Neural progenitor cell (in vitro differentiated cells): ENCODE measurements around the gene MOK. TPM values are rescaled to one million over a fixed set of nuclear protein-coding genes. Genes with fewer than 3 reads are reported as not detected.

Source experiments
- DNase-seq: peaks from one replicate; pipeline ENCODE4 v3.0.0-alpha.2; 2016; ENCODE audit warnings: low spot score
- H2AFZ ChIP-seq: fragments of 200-600 bp; sonication (generic); replicated peaks from 2 replicates; pipeline ENCODE4 v1.6.1; 2016; ENCODE audit warnings: antibody characterized with exemption
- H3F3A ChIP-seq: fragments of 200-600 bp; sonication (generic); 2 replicates; pipeline ENCODE4 v1.6.1; 2016; ENCODE audit warnings: antibody characterized with exemption, low read depth
- H3K27ac ChIP-seq: fragments of 200-600 bp; sonication (generic); 2 replicates; pipeline ENCODE4 v1.5.1; 2016; ENCODE audit warnings: mild to moderate bottlenecking
- H3K27me3 ChIP-seq: fragments of 200-600 bp; sonication (generic); 2 replicates; pipeline ENCODE4 v1.6.1; 2016; ENCODE audit warnings: mild to moderate bottlenecking, moderate library complexity
- H3K36me3 ChIP-seq: fragments of 200-600 bp; sonication (generic); 2 replicates; pipeline ENCODE4 v1.5.1; 2016
- H3K4me1 ChIP-seq: fragments of 200-600 bp; sonication (generic); 2 replicates; pipeline ENCODE4 v1.6.1; 2016; ENCODE audit warnings: mixed run types
- H3K4me2 ChIP-seq: fragments of 200-600 bp; sonication (generic); 2 replicates; pipeline ENCODE4 v1.6.1; 2016
- H3K4me3 ChIP-seq: fragments of 200-600 bp; sonication (generic); 2 replicates; pipeline ENCODE4 v1.5.1; 2016
- H3K79me2 ChIP-seq: fragments of 200-600 bp; sonication (generic); 2 replicates; pipeline ENCODE4 v1.6.1; 2016; ENCODE audit warnings: low read depth
- H3K9ac ChIP-seq: fragments of 200-600 bp; sonication (generic); 2 replicates; pipeline ENCODE4 v1.6.1; 2016
- H3K9me3 ChIP-seq: fragments of 200-600 bp; sonication (generic); 2 replicates; pipeline ENCODE4 v1.5.1; 2016; ENCODE audit warnings: low read depth
- H4K20me1 ChIP-seq: fragments of 200-600 bp; sonication (generic); 2 replicates; pipeline ENCODE4 v1.6.1; 2016; ENCODE audit warnings: low read depth
- H3K27ac Mint-ChIP-seq: 3 replicates; pipeline ENCODE4 v1.8.0; 2021; ENCODE audit warnings: mixed read lengths
- H3K27me3 Mint-ChIP-seq: 2 replicates; pipeline ENCODE4 v1.8.0; 2022; ENCODE audit warnings: low read depth, mild to moderate bottlenecking, inconsistent platforms, moderate library complexity, mixed read lengths; ENCODE audit not compliant: insufficient read depth
- H3K36me3 Mint-ChIP-seq: 3 replicates; pipeline ENCODE4 v1.8.0; 2021; ENCODE audit warnings: mixed read lengths
- H3K4me1 Mint-ChIP-seq: 3 replicates; pipeline ENCODE4 v1.8.0; 2021; ENCODE audit warnings: mixed read lengths
- H3K4me3 Mint-ChIP-seq: 3 replicates; pipeline ENCODE4 v1.8.0; 2021; ENCODE audit warnings: mild to moderate bottlenecking, moderate library complexity, mixed read lengths
- H3K9me3 Mint-ChIP-seq: 3 replicates; pipeline ENCODE4 v1.8.0; 2020; ENCODE audit warnings: mixed read lengths
- EZH2 ChIP-seq: fragments of 200-600 bp; sonication (generic); IDR thresholded peaks from 2 replicates; pipeline ENCODE4 v1.6.1; 2017; ENCODE audit warnings: antibody characterized with exemption, mild to moderate bottlenecking, moderate library complexity
- EZH2phosphoT487 ChIP-seq: fragments of 200-600 bp; sonication (generic); IDR thresholded peaks from 2 replicates; pipeline ENCODE4 v1.6.1; 2017; ENCODE audit warnings: antibody characterized with exemption
- total RNA-seq: library from RNA; depleted of rRNA; stranded (reverse); fragments of >200 nt; gene quantifications from 2 replicates; pipeline ENCODE4 v1.2.3, GENCODE V29; 2015; ENCODE audit warnings: low replicate concordance
- TF ChIP-seq, protein P1 (sequence below): fragments of 200-600 bp; sonication (generic); IDR thresholded peaks from 2 replicates; pipeline ENCODE4 v1.5.1; 2017; ENCODE audit warnings: antibody characterized with exemption, mild to moderate bottlenecking

The MOK gene
- total RNA-seq, 1 donor from 2014 or later: 9.9 TPM

DNA sequence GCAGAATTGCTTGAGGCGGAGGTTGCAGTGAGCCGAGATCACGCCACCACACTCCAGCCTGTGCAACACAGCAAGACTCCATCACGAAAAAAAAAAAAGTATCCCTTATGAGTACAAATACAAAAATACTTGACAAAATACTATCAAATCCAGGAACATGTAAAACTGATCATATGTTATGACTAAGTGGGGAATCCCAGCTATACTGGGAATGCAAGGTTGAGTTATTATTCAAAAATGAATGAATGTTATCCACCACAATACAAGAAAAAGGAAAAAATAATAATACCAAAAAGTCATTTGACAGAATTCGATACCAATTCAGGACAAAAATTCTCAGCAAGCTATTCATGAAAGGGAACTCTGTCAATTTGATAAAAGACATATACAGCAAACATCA, 32.6 kb downstream of the MOK start:
- TF ChIP-seq, protein P1, sequence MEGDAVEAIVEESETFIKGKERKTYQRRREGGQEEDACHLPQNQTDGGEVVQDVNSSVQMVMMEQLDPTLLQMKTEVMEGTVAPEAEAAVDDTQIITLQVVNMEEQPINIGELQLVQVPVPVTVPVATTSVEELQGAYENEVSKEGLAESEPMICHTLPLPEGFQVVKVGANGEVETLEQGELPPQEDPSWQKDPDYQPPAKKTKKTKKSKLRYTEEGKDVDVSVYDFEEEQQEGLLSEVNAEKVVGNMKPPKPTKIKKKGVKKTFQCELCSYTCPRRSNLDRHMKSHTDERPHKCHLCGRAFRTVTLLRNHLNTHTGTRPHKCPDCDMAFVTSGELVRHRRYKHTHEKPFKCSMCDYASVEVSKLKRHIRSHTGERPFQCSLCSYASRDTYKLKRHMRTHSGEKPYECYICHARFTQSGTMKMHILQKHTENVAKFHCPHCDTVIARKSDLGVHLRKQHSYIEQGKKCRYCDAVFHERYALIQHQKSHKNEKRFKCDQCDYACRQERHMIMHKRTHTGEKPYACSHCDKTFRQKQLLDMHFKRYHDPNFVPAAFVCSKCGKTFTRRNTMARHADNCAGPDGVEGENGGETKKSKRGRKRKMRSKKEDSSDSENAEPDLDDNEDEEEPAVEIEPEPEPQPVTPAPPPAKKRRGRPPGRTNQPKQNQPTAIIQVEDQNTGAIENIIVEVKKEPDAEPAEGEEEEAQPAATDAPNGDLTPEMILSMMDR: no peak
- no peak for TF ChIP-seq EZH2
- DNase-seq: no peak
- H3K36me3 Mint-ChIP-seq: peaks cover 11% of the 10 kb centered on the region
- Histone ChIP-seq H3K9ac (no peak overlapping the region), H3K4me3 (no peak overlapping the region), H3K27ac (no peak overlapping the region), H3K4me1 (no peaks in the 10 kb centered on the region), H3K4me2 (no peak overlapping the region), H2AFZ (no peak overlapping the region), H3K36me3 (no peaks in the 10 kb centered on the region), H4K20me1 (no peaks in the 10 kb centered on the region), H3F3A (no peaks in the 10 kb centered on the region), H3K9me3 (no peaks in the 10 kb centered on the region), H3K79me2 (no peaks in the 10 kb centered on the region), H3K27me3 (no peaks in the 10 kb centered on the region)
- H3K27me3 Mint-ChIP-seq: peaks cover 4% of the 10 kb centered on the region
- H3K4me1 Mint-ChIP-seq: no peaks in the 10 kb centered on the region
- H3K9me3 Mint-ChIP-seq: peaks cover 2% of the 10 kb centered on the region
- no peak overlapping the region for H3K27ac Mint-ChIP-seq
- H3K4me3 Mint-ChIP-seq: no peak overlapping the region

GRCh38 chr14:102264775-102265174, 40.2 kb downstream of the MOK start:
- Mint-ChIP-seq H3K36me3 (no peaks in the 10 kb centered on the region), H3K27me3 (peaks cover 2% of the 10 kb centered on the region), H3K9me3 (no peaks in the 10 kb centered on the region), H3K4me3 (no peak overlapping the region), H3K4me1 (peaks cover 13% of the 10 kb centered on the region), H3K27ac (no peak overlapping the region)
- H3K4me2 ChIP-seq: no peak overlapping the region
- peaks cover 13% of the 10 kb centered on the region for H3K4me1 ChIP-seq
- TF ChIP-seq, protein P1: no peak
- TF ChIP-seq EZH2 (no peak), EZH2phosphoT487 (no peak)
- no peak overlapping the region for H3K27ac ChIP-seq
- peaks cover 19% of the 10 kb centered on the region for H3F3A ChIP-seq
- H3K9ac ChIP-seq: no peak overlapping the region
- H3K79me2 ChIP-seq: no peaks in the 10 kb centered on the region
- H3K27me3 ChIP-seq: no peaks in the 10 kb centered on the region
- H3K4me3 ChIP-seq: no peak overlapping the region
- H2AFZ ChIP-seq: no peak overlapping the region
- no peaks in the 10 kb centered on the region for H3K9me3 ChIP-seq
- DNase-seq: no peak
- no peaks in the 10 kb centered on the region for H3K36me3 ChIP-seq
- no peaks in the 10 kb centered on the region for H4K20me1 ChIP-seq

DNA sequence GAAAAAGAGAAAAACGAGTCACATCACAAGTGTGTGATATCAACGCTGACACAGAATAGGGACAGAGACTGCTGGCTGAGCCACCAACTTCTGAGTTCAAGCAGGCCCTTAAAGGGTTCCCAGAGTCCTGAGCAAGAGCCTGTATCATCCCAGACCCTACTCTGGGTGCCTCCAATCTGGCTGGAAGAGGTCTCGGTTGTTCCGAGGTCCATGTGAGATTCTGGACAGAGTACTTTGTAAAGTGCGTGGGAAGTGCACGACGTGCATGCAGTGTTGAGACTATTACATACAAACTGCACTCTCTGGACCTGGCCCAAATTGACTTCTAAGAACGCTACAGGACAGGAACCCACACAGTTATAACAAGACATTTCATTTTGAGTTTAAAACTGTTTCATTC, 40.6 kb downstream of the MOK start:
- DNase-seq: no peak
- H3K4me1 Mint-ChIP-seq: peaks cover 13% of the 10 kb centered on the region
- no peaks in the 10 kb centered on the region for H3K36me3 ChIP-seq
- no peak overlapping the region for H3K27ac ChIP-seq
- H3K36me3 Mint-ChIP-seq: no peaks in the 10 kb centered on the region
- H3F3A ChIP-seq: peaks cover 19% of the 10 kb centered on the region
- no peak for TF ChIP-seq EZH2phosphoT487
- no peak for TF ChIP-seq EZH2
- TF ChIP-seq, protein P1: no peak
- no peak overlapping the region for H3K4me2 ChIP-seq
- H3K27me3 ChIP-seq: no peaks in the 10 kb centered on the region
- H3K4me3 Mint-ChIP-seq: no peak overlapping the region
- no peaks in the 10 kb centered on the region for H3K9me3 ChIP-seq
- peaks cover 13% of the 10 kb centered on the region for H3K4me1 ChIP-seq
- H3K4me3 ChIP-seq: no peak overlapping the region
- H4K20me1 ChIP-seq: no peaks in the 10 kb centered on the region
- H3K9me3 Mint-ChIP-seq: no peaks in the 10 kb centered on the region
- peak overlapping the region; percentile 28 for H3K27ac Mint-ChIP-seq
- H3K9ac ChIP-seq: no peak overlapping the region
- H2AFZ ChIP-seq: no peak overlapping the region
- peaks cover 2% of the 10 kb centered on the region for H3K27me3 Mint-ChIP-seq
- H3K79me2 ChIP-seq: no peaks in the 10 kb centered on the region
